T-helper 22 cell (primary cell): ENCODE measurements around the gene SLC39A2.

ENCODE experiments used
- DNase-seq: peaks from one replicate; pipeline ENCODE4 v3.0.0-alpha.2; 2020; ENCODE audit warnings: low read depth

SLC39A2 gene

DNA sequence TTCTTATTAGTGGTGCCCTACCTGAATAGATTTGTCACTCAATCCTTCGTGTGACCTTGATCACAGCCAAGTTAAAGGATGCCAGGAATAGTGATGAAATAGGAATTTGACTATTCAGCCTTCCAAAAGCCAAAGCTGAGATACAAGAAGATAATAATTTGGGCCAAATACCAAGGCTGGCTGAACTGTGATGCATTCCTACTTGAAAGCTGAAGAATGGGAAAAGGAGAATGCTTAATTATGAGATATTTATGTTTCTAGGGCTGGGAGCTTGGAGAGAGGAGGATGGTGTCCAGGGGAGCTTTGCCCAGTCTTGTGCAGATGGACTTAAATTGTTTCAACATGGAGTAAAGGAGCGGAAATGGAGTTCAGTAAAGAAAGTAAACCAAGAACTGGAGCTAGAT, 48.3 kb downstream of the SLC39A2 start:
- DNase-seq: no peak

GRCh38 chr14:21048638-21049037, 49.5 kb downstream of the SLC39A2 start:
- no peak for DNase-seq

- no peak for DNase-seq
Measured at GRCh38 chr14:21049271-21049673, 50.2 kb downstream of the SLC39A2 start.

GRCh38 chr14:21050597-21050996, 51.5 kb downstream of the SLC39A2 start:
- DNase-seq: no peak
